HG03196 (cell line): ENCODE data around the gene DDT.
"Not testable (repeated sequence)": the region's sequence is repeated elsewhere in the genome, so short reads cannot be mapped to it uniquely, and the experiment has no call there.

ENCODE experiments used
- ATAC-seq: cut with Tn5 transposase; IDR thresholded peaks from one replicate; pipeline ENCODE4 v1.9.1; 2021; ENCODE audit not compliant: unreplicated experiment

DDT gene

DNA sequence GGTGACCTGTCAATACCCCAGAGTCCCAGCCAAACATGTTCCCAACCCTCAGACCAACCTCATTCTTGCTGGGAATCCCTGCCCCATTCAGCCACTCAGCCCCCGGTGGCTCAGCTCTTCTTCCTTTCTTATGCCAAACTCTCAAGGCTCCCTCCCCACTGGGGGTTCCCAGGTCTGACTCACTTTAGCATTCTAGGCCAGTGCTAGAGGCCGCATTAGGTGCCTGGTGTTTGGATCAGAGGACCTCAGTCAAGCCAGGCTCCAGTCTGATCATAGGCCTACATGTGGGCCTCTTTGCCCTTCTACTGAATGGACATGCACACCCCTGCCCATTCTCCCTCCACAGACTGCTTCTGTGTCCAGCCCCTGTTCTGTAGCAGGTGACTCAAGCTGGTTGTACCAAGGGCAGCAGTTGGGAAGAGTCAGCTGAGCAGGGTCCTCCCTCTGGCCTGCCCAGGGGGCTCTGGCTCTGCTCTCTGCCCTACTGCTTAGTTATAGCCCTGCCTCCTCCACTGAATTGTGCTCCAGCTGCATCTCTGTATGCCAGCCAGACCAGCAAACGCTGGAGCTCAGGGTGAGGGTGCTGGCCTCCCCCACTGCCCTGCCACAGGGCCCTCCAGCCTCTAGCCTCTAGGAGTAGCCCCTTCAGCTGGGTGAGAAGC is 15.5 kb upstream of the DDT start:
- not testable (repeated sequence) for ATAC-seq

DNA sequence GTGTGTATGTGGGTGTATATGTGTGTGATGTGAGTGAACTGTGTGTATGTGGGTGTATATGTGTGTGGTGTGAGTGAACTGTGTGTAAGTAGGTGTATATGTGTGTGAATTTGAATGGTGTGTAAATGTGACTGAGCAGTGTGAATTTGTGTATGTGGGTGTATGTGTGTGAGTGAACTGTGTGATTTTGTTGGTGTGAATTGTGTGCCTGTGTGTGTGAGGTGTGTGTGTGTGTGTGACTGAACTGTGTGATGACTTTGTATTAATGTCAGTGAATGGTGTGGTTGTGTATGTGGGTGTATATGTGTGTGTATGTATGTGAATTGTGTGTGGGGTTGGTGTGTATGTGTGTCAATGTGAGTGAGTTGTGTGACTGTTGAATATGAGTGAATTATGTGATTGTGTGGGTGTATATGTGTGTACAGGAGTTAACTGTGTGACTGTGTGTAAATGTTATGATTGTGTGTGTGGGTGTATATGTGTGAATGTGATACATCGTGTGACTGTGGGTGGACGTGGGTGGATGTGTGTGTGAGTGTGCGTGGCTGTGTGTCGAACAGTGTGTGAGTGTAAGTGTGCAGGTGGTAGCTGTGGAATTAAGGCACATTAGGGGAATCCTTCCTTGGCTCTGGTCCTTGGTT is 12.4 kb upstream of the DDT start:
- not testable (repeated sequence) for ATAC-seq

DNA sequence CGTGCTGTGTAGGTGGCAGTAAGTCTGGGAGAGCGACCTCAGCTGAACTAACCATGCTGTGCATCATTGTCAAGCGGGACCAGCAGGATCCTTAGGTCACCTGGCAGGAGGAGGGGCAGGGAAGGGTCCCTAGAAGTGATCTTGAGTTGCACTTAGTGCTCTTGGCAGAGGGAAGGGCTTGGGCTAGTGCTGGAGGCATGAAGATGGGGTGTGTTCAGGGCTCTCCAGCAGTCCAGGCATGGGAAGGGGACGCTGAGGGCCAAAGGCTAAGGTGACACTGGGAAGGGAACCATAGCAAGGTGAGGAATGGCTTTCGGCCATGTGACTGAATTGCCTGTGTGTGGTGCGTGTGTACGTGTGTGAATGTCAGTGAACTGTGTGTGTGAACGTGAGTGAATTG is 11.8 kb upstream of the DDT start:
- ATAC-seq = not testable (repeated sequence)

DNA sequence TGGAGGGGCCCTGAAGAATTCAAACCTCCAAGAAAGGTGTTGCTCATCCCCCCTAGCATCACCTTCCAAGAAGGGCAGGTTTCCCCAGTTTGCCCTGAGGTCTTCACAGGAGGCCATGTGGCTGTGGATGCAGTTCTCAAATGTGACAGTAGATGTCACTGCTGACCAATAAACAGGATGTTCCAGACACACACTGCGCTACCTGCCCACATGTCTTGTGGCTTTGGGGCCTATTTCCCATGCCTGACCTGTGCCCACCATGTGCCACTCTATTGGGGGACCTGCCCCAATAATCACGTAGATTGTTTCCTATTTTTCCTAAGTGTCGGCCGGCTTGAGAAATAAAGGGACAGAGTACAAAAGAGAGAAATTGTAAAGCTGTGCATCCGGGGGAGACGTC is 10.2 kb upstream of the DDT start:
- ATAC-seq = no peak

DNA sequence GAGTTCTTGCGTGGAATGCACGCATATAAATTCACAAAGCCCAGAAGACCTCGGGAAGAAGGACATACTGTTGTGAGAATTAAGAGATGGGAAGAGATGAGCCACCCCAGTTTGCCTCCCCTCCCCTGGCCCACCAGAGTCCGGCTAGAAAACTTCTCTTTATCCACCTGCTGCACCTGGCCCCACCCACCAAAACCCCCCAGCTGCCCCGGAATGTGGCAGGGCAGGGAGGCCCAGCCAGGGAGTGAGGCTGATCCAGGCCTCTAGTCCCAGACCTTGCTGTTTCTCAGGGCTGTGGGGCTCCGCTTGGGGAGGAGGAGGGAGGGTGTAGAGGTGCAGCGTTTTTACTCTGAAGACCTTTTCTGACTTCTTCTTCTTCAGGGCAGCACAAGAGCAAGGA is 6.3 kb upstream of the DDT start:
- ATAC-seq = not testable (repeated sequence)

DNA sequence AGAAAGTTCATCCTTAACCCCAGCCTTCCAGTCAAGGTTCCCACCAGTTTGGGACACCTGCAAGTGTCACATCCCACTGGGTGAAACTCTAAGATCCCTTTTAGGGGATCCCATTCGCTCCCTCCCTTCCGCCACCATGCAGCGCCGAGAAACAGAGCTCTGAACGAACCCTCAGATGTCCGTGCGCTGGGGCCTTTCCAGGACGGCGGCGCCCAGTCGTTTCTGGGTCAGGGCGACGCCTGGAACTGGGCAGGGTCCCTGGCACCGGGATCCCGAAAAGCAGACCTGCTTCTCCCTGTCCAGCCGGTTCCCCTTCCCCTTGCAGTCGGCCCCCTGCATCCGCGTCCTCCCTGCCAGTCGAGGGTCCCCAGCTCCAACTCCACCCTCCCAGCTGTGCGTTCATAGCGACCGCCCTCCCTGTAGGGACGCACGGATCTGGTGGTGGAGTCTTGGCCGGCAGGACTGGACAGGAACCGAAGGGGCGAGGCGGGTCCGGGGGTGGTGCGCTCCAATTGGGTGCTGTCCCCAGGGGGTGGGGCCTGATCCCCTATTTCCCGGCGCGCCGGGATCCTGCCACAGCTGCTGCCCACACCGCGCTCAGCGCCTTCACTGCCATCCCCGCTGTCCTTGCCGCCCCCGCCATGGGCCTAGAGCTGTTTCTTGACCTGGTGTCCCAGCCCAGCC is 5.5 kb upstream of the DDT start, which contains the start of gene GSTT2:
TSS of gene GSTT2 (plus strand) at position 578 of the 684 bp plus-strand sequence.
- not testable (repeated sequence) for ATAC-seq

DNA sequence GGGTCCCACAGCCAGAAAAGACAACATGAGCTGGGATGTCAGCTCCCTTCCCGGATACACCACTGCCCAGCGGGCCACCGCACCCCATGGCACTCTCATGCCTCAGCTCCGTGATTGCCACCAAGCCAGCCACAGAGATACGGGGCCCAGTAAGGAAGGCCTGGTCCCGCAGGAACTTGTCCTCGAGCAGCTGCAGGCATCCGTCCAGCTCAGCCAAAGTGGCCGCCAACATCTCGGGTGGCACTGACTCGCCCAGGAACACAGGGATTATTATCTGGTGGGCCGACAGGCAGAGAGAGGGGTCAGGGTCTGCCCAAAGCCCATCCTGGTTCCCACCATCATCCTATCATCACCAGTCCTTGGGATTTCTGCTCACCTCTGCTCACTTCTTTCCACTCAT is 3.1 kb upstream of the DDT start:
- ATAC-seq = not testable (repeated sequence)

DNA sequence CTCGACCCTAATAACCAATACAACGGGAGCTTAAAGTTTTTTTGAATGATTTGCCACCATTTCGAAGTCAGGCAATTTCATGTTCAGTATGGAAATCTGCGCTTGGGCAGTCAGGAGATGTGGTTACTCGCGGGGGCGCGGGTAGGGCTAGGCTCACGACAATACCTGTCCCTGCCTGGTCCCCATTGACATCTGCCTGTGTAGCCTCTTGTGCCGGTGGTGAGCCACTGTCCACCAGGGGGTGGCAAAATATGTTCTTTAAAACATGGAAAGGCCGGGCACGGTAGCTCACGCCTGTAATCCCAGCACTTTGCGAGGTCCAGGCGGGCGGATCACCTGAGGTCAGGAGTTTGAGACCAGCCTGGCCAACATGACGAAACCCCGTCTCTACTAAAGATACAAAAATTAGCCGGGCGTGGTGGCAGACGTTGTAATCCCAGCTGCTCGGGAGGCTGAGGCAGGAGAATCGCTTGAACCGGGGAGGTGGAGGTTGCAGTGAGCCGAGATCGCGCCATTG is 653 bp upstream of the DDT start:
- peak; percentile 25 for ATAC-seq

DNA sequence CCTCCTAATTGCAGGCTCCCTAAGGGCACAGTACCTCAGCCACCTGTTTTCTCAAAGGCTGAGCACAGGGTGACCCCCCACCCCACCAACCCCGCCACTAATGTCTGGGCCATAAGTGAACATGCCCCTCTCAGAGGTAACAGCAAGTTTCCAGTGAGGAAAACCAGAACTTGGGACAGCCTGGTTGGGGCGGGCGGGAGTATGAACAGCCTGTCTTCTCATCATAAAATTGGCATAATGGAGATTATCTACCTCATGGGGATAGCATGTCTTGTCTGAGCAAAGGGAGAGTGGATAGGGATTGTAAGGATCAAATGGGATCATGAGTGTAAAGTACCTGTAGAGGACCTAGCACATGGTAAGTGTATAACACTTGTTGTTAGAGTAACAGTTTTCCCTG is 2.3 kb downstream of the DDT start:
- ATAC-seq = not testable (repeated sequence)

DNA sequence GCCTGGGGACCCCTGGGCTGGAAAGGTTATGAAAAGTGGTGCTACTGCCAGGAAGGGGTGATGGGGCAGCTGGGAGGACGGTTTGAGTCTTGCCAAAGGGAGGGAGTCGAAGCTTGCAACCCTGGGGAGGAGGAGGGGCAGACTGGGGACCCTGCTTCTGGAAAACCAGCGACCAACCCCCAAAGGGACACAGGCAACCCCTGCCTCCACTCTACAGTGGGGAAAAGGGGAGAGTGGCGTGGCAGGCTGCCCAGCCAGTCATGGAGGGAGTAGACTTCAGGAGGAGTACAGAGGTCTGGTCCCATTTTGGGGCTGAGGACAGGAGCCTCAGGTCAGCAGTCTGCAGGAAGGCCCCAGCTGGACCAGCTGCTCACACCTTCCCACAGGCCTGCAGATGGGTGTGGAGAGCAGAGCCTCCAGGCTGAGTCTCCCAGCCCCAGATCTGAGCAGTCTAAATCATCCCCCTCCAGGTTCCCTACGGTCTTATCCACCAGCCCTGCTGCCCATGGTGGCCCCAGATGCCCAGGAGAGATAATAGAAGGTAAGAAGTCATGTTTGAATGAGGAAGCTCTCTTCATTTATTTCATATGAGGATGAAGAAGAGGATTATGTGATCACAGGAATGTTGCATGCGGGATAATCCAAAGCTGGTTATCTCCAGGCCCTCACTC is 3.3 kb downstream of the DDT start:
- ATAC-seq = no peak

DNA sequence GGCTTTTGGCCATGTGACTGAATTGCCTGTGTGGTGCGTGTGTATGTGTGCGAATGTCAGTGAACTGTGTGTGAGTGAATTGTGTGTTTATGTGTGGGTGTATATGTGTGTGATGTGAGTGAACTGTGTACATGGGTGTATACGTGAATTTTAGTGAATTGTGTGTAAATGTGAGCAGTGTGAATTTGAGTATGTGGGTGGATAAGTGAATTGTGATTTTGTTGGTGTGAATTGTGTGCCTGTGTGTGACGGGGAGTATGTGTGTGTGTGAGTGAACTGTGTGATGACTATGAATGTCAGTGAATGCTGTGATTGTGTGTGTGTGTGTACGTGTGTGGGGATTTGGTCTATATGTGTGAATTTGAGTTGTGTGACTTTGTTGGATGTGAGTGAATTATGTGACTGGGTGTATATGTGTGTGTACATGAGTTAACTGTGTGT is 4.0 kb downstream of the DDT start:
- no peak for ATAC-seq

DNA sequence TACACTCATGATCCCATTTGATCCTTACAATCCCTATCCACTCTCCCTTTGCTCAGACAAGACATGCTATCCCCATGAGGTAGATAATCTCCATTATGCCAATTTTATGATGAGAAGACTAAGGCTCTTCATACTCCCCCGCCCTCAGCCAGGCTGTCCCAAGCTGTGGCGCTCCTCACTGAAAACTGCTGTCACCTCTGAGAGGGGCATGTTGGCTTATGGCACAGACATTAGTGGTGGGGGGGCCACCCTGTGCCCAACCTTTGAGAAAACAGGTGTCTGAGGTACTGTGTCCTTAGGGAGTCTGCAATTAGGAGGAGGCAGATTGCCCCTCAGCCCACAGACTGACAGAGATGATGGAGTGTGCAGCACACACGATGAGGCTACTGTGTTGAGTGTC is 5.2 kb downstream of the DDT start:
- ATAC-seq = no peak

DNA sequence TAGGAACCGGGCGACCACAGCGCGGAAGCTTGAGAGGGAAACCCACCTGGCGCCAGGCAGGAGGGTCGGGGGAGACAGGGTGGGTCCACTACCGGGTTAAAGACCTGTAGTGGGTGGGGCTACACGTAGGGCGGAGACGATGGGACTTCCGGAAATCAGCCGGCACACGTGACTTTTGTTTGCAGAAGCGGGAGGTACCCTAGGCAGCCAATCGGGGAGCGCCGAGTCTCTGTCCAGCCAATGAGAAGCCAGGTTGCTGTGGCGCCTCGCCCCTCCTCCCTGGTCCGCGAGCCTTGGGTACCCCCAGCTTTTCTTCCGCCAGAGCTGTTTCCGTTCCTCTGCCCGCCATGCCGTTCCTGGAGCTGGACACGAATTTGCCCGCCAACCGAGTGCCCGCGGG is 7.7 kb downstream of the DDT start, which contains the start of gene DDTL:
TSS of gene DDTL (plus strand) at position 321 of the 400 bp plus-strand sequence. CDS start at position 348, 27 bp downstream.
- peak; percentile 86 for ATAC-seq

DNA sequence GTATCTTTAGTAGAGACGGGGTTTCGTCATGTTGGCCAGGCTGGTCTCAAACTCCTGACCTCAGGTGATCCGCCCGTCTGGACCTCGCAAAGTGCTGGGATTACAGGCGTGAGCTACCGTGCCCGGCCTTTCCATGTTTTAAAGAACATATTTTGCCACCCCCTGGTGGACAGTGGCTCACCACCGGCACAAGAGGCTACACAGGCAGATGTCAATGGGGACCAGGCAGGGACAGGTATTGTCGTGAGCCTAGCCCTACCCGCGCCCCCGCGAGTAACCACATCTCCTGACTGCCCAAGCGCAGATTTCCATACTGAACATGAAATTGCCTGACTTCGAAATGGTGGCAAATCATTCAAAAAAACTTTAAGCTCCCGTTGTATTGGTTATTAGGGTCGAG is 8.1 kb downstream of the DDT start:
- not testable (repeated sequence) for ATAC-seq

DNA sequence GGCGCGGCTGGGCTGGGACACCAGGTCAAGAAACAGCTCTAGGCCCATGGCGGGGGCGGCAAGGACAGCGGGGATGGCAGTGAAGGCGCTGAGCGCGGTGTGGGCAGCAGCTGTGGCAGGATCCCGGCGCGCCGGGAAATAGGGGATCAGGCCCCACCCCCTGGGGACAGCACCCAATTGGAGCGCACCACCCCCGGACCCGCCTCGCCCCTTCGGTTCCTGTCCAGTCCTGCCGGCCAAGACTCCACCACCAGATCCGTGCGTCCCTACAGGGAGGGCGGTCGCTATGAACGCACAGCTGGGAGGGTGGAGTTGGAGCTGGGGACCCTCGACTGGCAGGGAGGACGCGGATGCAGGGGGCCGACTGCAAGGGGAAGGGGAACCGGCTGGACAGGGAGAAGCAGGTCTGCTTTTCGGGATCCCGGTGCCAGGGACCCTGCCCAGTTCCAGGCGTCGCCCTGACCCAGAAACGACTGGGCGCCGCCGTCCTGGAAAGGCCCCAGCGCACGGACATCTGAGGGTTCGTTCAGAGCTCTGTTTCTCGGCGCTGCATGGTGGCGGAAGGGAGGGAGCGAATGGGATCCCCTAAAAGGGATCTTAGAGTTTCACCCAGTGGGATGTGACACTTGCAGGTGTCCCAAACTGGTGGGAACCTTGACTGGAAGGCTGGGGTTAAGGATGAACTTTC is 13.0 kb downstream of the DDT start, which contains the start of gene GSTT2B:
TSS of gene GSTT2B (minus strand) at position 112 of the 688 bp plus-strand sequence. CDS start at position 48, 64 bp downstream.
- not testable (repeated sequence) for ATAC-seq

DNA sequence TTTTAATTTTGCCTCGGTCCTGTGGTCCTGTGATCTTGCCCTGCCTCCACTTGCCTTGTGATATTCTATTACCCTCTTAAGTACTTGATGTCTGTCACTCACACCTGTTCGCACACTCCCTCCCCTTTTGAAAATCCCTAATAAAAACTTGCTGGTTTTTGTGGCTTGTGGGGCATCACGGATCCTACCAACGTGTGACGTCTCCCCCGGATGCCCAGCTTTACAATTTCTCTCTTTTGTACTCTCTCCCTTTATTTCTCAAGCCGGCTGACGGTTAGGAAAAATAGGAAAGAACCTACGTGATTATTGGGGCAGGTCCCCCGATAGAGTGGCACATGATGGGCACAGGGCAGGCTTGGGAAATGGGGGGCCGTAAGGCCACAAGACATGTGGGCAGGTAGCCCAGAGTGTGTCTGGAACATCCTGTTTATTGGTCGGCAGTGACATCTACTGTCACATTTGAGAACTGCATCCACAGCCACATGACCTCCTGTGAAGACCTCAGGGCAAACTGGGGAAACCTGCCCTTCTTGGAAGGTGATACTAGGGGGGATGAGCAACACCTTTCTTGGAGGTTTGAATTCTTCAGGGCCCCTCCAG is 17.8 kb downstream of the DDT start:
- not testable (repeated sequence) for ATAC-seq

DNA sequence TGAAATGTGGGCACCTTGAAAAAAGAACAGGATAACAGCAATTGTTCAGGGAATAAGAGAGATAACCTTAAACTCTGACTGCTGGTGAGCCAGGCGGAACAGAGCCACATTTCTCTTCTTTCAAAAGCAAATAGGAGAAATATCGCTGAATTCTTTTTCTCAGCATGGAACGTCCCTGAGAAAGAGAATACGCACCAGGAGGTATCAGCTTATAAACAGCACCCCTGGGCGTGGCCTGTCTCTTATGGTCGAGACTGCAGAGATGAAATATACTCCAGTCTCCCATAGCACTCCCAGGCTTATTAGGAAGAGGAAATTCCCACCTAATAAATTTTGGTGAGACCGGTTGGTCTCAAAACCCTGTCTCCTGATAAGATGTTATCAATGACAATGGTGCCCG is 18.4 kb downstream of the DDT start:
- not testable (repeated sequence) for ATAC-seq

DNA sequence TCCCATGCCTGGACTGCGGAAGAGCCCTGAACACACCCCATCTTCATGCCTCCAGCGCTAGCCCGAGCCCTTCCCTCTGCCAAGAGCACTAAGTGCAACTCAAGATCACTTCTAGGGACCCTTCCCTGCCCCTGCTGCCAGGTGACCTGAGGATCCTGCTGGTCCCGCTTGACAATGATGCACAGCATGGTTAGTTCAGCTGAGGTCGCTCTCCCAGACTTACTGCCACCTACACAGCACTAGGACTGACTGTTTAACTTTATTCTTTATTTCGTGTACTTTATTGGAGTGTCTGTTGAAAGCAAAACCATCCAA is 19.3 kb downstream of the DDT start:
- ATAC-seq = not testable (repeated sequence)

DNA sequence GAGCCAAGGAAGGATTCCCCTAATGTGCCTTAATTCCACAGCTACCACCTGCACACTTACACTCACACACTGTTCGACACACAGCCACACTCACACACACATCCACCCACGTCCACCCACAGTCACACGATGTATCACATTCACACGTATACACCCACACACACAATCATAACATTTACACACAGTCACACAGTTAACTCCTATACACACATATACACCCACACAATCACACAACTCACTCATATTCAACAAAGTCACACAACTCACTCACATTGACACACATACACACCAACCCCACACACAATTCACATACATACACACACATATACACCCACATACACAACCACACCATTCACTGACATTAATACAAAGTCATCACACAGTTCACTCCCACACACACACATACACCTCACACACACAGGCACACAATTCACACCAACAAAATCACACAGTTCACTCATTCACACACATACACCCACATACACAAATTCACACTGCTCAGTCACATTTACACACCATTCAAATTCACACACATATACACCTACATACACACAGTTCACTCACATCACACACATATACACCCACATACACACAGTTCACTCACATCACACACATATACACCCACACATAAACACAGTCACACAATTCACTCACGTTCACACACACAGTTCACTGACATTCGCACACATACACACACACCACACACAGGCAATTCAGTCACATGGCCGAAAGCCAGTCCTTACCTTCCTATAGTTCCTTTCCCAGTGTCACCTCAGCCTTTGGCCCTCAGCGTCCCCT is 19.8 kb downstream of the DDT start:
- not testable (repeated sequence) for ATAC-seq
